Kidney (tissue), 14 donors: ENCODE data around the gene FYB2. TPM values are rescaled to one million over a fixed set of nuclear protein-coding genes. Genes with fewer than 3 reads are reported as not detected.

ENCODE experiments used
- DNase-seq, 5 donors: peaks; one replicate each; pipeline ENCODE4 v3.0.0-alpha.2; 2013 to 2020
- FAIRE-seq: peaks from 2 replicates; lab custom pipeline; 2012; peaks lifted over from hg19 to GRCh38; lab: Jason Lieb, UNC
- H3K27ac ChIP-seq, 2 donors: one replicate each; pipeline ENCODE4 v1.7.0; 2013; ENCODE audit warnings: low read depth in 2 of 2, low read length in 2 of 2, inconsistent platforms in 1 of 2
- H3K27me3 ChIP-seq: one replicate; pipeline ENCODE4 v1.7.1; 2013; ENCODE audit warnings: low read length, inconsistent platforms; ENCODE audit not compliant: control insufficient read depth, insufficient read depth
- H3K36me3 ChIP-seq, 3 donors: one replicate each; pipeline versions ENCODE4 v1.7.0 to v1.7.1; 2013; ENCODE audit warnings: low read length in 3 of 3, control low read depth in 1 of 3, inconsistent platforms in 1 of 3; ENCODE audit not compliant: insufficient read depth in 3 of 3, control insufficient read depth in 2 of 3
- H3K4me1 ChIP-seq, 3 donors: one replicate each; pipeline versions ENCODE4 v1.7.0 to v1.7.1; 2013; ENCODE audit warnings: low read length in 3 of 3, inconsistent platforms in 1 of 3, low read depth in 1 of 3; ENCODE audit not compliant: control insufficient read depth in 2 of 3, insufficient read depth in 2 of 3
- H3K4me3 ChIP-seq, 3 donors: one replicate each; pipeline versions ENCODE4 v1.7.0 to v1.8.1; 2013; ENCODE audit warnings: low read length in 3 of 3, control low read depth in 1 of 3, inconsistent platforms in 1 of 3
- H3K9ac ChIP-seq, 3 donors: one replicate each; pipeline versions ENCODE4 v1.7.0 to v1.7.1; 2013; ENCODE audit warnings: low read length in 3 of 3, control low read depth in 1 of 3, inconsistent platforms in 1 of 3
- H3K9me3 ChIP-seq, 3 donors: one replicate each; pipeline versions ENCODE4 v1.7.0 to v1.7.1; 2013; ENCODE audit warnings: low read length in 3 of 3, control low read depth in 1 of 3, inconsistent platforms in 1 of 3; ENCODE audit not compliant: control insufficient read depth in 2 of 3, insufficient read depth in 1 of 3
- intact Hi-C: fragments of 100-400 bp; cut with DNase I; formaldehyde crosslinking; loops from one replicate; pipeline ENCODE4 v1.11.1; 2022
- polyA plus RNA-seq: library from polyadenylated mRNA; stranded (reverse); fragments of 350-450 nt; fragmentation: Illumina TruSeq; extraction: RNeasy Lipid Tissue Mini Kit (QIAGEN cat#74804); gene quantifications from one replicate; pipeline ENCODE4 v1.2.3, GENCODE V29; 2014; ENCODE audit warnings: low read depth, low replicate concordance; ENCODE audit not compliant: insufficient read depth
- total RNA-seq: library from RNA; stranded (reverse); fragmentation: NEBNext Ultra II Directional; extraction: Animal tissue kit (Norgen Biotek cat#: 25700); gene quantifications from one replicate; pipeline ENCODE4 v1.2.1, GENCODE V29; 2021
- TF ChIP-seq, protein P1 (sequence below): IDR thresholded peaks from 3 replicates; pipeline ENCODE4 v1.5.1; 2012; ENCODE audit warnings: mild to moderate bottlenecking, moderate library complexity, borderline replicate concordance; ENCODE audit not compliant: insufficient read depth; ENCODE audit errors: extremely low read depth
- donor health status: control.
- donor health status: control.
- donor health status: control.
- donor health status: control.
- donor health status: control.
- donor health status: DM: yes; HTN: yes; CAD: no.
- donor health status: Normal renal cell carcinoma (clear cell type).

FYB2 gene
- total and polyA plus RNA-seq, 2 donors from 2014 or later: 5.5 to 7.9 TPM

DNA sequence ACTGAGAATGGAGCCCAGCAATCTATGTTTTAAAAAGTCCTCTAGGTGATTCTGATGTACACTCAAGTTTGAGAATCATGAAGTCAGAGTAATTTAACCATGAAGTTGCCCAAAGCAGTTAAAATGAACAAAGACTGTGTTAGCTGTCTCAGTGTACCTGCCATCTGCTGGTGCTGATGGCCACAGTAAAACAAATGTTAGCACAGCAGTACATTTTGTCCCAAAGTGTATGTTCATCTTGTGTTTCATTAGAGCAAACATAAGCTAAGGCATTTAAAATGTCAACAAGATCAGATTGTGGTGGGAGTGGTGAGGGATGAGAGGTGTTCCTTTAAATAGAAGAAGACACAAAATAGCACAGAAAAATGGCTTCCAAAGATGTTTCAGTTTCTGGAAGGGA, 31.1 kb downstream of the FYB2 start:
- TF ChIP-seq, protein P1, sequence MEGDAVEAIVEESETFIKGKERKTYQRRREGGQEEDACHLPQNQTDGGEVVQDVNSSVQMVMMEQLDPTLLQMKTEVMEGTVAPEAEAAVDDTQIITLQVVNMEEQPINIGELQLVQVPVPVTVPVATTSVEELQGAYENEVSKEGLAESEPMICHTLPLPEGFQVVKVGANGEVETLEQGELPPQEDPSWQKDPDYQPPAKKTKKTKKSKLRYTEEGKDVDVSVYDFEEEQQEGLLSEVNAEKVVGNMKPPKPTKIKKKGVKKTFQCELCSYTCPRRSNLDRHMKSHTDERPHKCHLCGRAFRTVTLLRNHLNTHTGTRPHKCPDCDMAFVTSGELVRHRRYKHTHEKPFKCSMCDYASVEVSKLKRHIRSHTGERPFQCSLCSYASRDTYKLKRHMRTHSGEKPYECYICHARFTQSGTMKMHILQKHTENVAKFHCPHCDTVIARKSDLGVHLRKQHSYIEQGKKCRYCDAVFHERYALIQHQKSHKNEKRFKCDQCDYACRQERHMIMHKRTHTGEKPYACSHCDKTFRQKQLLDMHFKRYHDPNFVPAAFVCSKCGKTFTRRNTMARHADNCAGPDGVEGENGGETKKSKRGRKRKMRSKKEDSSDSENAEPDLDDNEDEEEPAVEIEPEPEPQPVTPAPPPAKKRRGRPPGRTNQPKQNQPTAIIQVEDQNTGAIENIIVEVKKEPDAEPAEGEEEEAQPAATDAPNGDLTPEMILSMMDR: no peak
- no peak overlapping the region for H3K9ac ChIP-seq
- no peaks in the 10 kb centered on the region for H3K36me3 ChIP-seq
- H3K27ac ChIP-seq: peak overlapping the region; percentile 47 to 56
- DNase-seq: no peak
- no peak overlapping the region for H3K4me3 ChIP-seq
- H3K9me3 ChIP-seq: no peaks in the 10 kb centered on the region
- no peaks in the 10 kb centered on the region for H3K27me3 ChIP-seq
- intact Hi-C loops: no loop called here
- FAIRE-seq: no peak
- H3K4me1 ChIP-seq: peaks cover 0 to 6% (median 3%) of the 10 kb centered on the region in 3 donors

DNA sequence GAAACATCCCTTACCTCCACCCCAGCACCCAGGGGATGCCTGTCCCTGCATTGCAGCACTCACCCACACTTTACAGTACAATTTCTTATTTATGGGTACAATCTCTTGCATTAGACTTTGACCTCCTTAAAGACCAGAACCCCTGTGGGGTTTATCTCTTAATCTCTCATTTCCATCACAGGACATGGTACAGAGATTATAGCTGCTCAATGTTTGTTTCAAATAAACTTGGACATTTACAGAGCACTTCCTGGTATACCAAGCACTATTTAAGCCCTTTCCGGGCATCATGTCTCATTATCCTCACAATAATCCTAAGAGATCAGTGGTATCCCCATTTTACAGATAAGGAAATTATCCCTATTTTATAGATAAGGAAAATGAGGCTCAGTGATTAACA, 31.9 kb downstream of the FYB2 start:
- Histone ChIP-seq H3K9me3 (no peaks in the 10 kb centered on the region), H3K4me1 (peaks cover 0 to 6% (median 3%) of the 10 kb centered on the region in 3 donors), H3K36me3 (no peaks in the 10 kb centered on the region), H3K27me3 (no peaks in the 10 kb centered on the region), H3K4me3 (no peak overlapping the region), H3K27ac (no peak overlapping the region), H3K9ac (no peak overlapping the region)
- no peak for FAIRE-seq
- TF ChIP-seq, protein P1: no peak
- DNase-seq: no peak
- intact Hi-C loops: no loop called here

DNA sequence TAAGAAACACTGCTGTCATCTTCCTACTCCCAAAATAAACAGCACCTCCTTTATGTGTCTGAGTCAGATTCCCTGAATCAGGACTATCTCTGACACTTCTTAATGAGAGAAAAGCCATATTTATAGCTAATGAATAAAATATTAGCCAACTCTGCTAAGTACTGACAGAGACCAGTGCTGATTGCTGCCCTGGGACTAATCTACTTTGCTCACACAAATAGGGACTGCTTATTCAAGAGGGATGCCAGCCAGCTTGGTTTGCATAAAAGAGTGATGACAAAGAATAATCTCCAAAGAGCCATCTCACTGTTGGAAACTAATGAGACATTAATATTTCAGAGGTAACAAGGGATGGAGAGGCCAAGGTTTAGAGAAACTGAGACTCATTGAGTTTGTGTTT, 36.4 kb downstream of the FYB2 start:
- Histone ChIP-seq H3K9me3 (no peaks in the 10 kb centered on the region), H3K27me3 (no peaks in the 10 kb centered on the region), H3K27ac (no peak overlapping the region), H3K4me1 (peaks cover 0 to 3% (median 0%) of the 10 kb centered on the region in 3 donors), H3K4me3 (no peak overlapping the region), H3K9ac (no peak overlapping the region), H3K36me3 (no peaks in the 10 kb centered on the region)
- TF ChIP-seq, protein P1: no peak
- DNase-seq (no peak), FAIRE-seq (no peak)
- intact Hi-C loops: no loop called here

- Histone ChIP-seq H3K27ac (no peak overlapping the region), H3K9ac (no peak overlapping the region), H3K4me3 (no peak overlapping the region), H3K9me3 (no peaks in the 10 kb centered on the region), H3K36me3 (no peaks in the 10 kb centered on the region), H3K4me1 (peaks cover 0 to 3% (median 0%) of the 10 kb centered on the region in 3 donors), H3K27me3 (no peaks in the 10 kb centered on the region)
- intact Hi-C loops: no loop called here
- TF ChIP-seq, protein P1: no peak
- no peak for FAIRE-seq
- DNase-seq: no peak
Measured at GRCh38 chr1:56780826-56781225, 38.4 kb downstream of the FYB2 start.
